Activated naive CD8-positive, alpha-beta T cell treated with anti-CD3 and anti-CD28 coated beads, Interleukin-2, amount 50 U/mL, for 16 hours (primary cell): ENCODE data around the gene TOR4A.
"Not testable (repeated sequence)": the region's sequence is repeated elsewhere in the genome, so short reads cannot be mapped to it uniquely, and the experiment has no call there.

ENCODE experiments used
- DNase-seq: peaks from one replicate; pipeline ENCODE4 v3.0.0-alpha.2; 2020; ENCODE audit warnings: low read depth, low spot score

Gene TOR4A

DNA sequence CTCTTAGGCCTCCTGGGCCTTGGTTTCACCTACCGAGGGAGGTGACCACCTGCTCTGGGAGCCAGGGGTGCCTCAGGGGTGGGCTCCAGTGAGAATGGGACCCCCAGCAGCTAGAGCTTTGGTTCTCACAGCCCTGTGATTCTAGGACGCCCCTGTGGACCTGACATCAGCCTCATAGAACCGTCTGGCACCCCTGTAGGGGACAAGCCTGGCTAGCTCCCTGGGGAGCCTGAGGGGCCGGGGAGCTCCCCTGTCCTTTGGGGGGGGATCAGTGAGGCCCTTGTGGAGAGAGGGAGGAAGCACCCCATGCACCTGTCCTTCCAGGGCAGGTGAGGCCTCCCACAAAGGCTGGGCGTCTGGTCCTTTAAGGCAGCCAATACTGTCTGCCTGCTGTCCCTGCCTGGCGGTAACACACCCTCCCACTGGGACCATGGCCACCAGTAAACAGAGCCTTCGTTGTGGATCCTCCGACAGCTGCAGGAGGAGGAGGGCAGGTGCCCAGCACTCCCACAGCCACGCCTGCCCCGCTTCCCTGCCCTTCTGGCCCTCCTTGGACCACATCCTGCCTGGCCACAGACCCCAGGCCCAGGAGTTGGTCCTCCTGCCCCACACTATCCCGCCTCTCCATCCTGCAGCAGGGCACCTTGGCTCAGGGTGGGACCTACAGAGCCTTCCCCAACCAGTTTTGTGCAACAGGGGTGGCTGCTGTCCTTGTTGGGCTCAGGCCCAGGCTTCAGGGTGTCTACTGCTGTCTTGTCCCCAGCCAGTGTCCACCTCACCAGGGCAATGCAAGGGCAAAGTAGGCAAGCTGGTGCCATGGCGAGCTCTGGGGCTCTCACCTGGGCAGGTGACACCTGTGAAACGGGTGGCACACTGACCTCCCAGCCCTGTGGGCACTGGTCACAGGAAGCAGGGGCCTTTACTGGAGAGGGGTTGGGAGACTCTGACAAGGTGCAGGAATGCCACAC lies 39.5 kb upstream of the TOR4A start:
- no peak for DNase-seq

DNA sequence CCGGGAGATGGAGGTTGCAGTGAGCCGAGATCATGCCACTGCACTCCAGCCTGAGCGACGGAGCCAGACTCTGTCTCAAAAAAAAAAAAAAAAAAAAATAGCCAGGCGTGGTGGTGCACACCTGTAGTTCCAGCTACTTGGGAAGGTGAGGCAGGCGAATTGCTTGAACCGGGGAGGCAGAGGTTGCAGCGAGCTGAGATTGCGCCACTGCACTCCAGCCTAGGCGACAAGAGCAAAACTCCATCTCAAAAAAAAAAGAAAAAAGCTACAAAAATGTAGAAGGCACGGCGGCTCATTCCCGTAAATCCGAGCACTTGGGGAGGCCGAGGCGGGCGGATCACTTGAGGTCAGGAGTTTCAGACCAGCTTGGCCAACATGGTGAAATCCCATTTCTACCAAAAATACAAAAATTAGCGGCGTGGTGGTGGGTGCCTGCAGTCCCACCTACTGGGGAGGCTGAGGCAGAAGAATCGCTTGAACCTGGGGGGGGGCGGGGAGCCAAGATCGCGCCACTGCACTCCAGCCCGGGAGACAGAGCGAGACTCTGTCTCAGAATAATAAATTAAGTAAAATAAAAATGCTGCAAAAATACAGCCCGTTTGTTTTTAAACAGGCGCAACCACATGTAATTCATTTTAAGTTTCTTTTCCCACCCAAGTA lies 37.9 kb upstream of the TOR4A start:
- DNase-seq, result not testable (repeated sequence)

- peak; percentile 46 for DNase-seq
Measured at GRCh38 chr9:137240318-137240840, 37.1 kb upstream of the TOR4A start.

DNA sequence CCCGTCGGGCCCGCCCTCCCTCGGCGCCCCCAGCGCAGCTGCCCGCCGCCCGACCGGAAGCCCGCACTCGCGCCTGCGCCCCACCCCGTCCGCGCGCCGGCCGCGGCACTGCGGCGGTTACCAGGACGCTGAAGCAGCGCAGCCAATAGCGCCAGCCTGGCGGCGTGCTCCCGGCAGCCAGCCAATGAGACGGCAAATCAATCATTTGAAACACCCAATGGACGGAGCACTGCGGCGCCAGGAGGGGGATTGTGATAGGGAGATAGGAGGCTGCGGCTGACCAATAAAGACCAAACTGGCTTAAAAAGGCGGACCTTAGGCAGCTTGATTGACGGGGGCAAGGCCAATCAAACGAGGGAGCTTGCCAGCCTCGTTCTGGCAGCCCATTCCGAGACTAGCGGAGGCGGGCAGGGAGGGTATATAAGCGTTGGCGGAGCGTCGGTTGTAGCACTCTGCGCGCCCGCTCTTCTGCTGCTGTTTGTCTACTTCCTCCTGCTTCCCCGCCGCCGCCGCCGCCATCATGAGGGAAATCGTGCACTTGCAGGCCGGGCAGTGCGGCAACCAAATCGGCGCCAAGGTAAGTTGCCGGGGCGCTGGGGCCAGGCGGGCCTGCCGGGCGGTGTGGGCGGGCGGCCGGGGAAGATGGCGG lies 36.6 kb upstream of the TOR4A start, which contains the start of gene TUBB4B:
TUBB4B (plus strand) TSS at position 447 of the 649 bp plus-strand sequence; CDS start at position 521, 74 bp downstream.
- DNase-seq, result peak; percentile 90

DNA sequence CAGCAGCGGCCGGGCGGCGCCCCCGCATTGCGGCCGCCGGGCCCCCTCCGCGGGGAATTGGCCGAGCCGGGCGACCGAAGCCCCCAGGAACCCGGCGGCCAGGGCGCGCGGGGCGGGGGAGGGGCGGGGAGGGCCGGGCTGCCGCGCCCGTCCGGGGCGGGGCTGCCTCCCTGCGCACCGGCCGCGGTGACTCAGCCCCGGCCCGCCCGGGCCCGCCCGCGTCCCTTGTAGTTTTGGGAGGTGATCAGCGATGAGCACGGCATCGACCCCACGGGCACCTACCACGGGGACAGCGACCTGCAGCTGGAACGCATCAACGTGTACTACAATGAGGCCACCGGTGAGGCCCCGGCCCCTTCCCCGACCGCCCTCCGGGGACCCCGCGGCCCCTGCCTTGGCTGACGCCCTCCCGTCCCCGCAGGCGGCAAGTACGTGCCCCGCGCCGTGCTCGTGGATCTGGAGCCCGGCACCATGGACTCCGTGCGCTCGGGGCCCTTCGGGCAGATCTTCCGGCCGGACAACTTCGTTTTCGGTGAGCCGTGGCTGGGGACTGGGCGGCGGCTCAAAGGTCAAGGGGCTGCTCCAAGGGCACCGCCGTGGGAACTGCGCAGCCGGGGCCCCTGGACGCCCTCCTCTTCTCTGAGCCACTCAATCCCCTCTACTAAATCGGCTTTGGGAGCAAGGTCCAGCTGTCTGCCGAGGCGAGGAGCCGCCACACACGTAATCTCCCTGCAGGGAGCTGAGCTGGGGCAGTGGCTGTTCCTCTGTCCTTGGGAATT lies 35.8 kb upstream of the TOR4A start:
- DNase-seq, result peak; percentile 42

DNA sequence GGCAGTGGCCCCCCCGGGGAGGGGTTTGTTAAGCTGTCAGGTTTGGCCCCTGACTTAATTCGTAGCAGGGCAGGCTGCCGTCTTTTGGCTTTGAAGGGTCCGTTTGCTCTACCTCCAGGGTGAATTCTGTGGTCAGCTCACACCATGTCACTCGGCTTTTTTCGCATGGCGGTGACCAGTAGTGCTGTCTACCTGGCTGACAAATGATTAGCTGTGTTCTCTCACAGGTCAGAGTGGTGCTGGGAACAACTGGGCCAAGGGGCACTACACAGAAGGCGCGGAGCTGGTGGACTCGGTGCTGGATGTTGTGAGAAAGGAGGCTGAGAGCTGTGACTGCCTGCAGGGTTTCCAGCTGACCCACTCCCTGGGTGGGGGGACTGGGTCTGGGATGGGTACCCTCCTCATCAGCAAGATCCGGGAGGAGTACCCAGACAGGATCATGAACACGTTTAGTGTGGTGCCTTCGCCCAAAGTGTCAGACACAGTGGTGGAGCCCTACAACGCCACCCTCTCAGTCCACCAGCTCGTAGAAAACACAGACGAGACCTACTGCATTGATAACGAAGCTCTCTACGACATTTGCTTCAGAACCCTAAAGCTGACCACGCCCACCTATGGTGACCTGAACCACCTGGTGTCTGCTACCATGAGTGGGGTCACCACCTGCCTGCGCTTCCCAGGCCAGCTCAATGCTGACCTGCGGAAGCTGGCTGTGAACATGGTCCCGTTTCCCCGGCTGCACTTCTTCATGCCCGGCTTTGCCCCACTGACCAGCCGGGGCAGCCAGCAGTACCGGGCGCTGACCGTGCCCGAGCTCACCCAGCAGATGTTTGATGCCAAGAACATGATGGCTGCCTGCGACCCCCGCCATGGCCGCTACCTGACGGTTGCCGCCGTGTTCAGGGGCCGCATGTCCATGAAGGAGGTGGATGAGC lies 35.0 kb upstream of the TOR4A start:
- DNase-seq, result no peak

- DNase-seq, result not testable (repeated sequence)
Measured at GRCh38 chr9:137243266-137243625, 34.3 kb upstream of the TOR4A start.

GRCh38 chr9:137243626-137244485 lies 33.7 kb upstream of the TOR4A start:
- DNase-seq, result no peak

GRCh38 chr9:137244486-137245449 lies 32.8 kb upstream of the TOR4A start:
- no peak for DNase-seq

GRCh38 chr9:137245450-137246421 lies 31.8 kb upstream of the TOR4A start:
- no peak for DNase-seq

- no peak for DNase-seq
Measured at GRCh38 chr9:137247135-137247915, 30.2 kb upstream of the TOR4A start.

DNA sequence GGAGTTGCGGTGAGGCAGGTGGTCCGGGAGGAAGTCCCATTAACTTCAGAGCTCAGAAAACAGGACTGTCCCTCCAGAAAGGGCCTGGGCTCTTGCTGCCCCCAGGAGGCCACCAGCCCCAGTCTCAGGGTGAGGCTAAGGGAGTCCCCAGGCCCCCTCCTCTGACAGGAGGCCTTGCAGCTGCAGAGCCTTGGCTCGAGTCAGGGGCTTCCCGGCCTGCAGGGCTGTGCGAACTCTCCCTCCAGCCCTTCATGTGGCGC lies 29.7 kb upstream of the TOR4A start:
- no peak for DNase-seq

DNA sequence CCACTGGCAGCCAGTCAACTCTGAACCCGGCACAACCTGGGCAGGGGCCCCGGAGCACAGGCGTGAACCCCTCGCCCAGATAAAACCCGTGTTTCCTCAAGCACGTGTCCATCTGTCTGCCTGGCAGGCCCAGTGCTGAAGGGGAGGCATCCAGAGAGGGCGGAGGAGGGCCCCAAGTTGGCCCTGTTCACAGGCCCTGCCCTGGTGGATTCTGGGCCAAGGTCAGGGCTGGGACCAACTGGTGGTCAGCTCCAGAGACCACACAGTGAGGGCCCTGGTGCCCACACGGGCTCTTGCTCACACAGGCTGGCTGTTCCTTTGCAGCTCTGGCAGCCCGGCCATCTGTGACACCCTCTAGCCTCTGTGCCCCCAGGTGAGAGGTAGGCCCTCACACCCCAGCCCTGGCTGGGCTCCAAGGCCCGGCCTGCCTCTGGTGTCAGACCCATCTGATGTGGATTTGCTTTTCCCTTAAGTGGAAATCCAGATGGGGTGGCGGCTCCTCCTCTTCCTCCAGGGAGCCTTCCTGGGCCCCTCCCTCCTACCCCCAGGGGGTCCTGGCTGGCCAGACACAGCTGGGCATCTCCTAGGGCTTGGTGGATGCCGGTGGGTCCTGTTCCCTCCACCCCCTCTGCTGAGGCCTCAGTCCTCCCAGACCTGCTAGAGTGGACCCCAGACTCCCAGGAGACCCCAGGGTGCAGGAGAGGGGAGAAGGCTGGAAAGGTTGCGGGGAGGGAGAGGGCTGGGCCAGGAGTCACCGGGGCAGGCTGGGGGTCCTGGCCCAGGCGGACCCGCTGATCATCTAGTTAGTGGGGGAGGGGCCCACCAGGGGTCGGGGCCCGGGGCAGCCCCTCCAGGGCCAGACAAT lies 27.0 kb upstream of the TOR4A start:
- DNase-seq, result no peak

GRCh38 chr9:137251194-137251461 lies 26.4 kb upstream of the TOR4A start, which contains the start of gene STPG3:
Gene STPG3 (plus strand): TSS chr9:137251286. CDS start chr9:137251287, 1 bp downstream.
- DNase-seq, result no peak

GRCh38 chr9:137251490-137252268 lies 25.8 kb upstream of the TOR4A start:
- DNase-seq, result no peak
